Neural cell (in vitro differentiated cells): ENCODE results near the gene CREB3L1. TPM values are rescaled to one million over a fixed set of nuclear protein-coding genes. Genes with fewer than 3 reads are reported as not detected.

Experiments used
- H2AFZ ChIP-seq: fragments of 200-600, 300-800 bp; sonication (generic), shearing (Covaris generic); 2 replicates; pipeline ENCODE4 v1.6.0; 2014; ENCODE audit warnings: low read depth, mild to moderate bottlenecking, antibody characterized with exemption, low read length, moderate library complexity
- H3F3A ChIP-seq: fragments of 200-600 bp; shearing (Covaris generic); 2 replicates; pipeline ENCODE4 v1.6.1; 2016; ENCODE audit warnings: mild to moderate bottlenecking, moderate library complexity, mixed read lengths, antibody characterized with exemption, low read length; ENCODE audit not compliant: insufficient read depth, poor library complexity, severe bottlenecking
- H3K27ac ChIP-seq: fragments of 200-600, 300-800 bp; sonication (generic), shearing (Covaris generic); 2 replicates; pipeline ENCODE4 v1.5.1; 2014; ENCODE audit warnings: mild to moderate bottlenecking, low read length, moderate library complexity
- H3K27me3 ChIP-seq: fragments of 300-800, 200-600 bp; sonication (generic), shearing (Covaris generic); 2 replicates; pipeline ENCODE4 v1.6.0; 2014; ENCODE audit warnings: mild to moderate bottlenecking, low read depth, low read length, moderate library complexity; ENCODE audit not compliant: insufficient read depth
- H3K36me3 ChIP-seq: fragments of 300-800, 200-600 bp; sonication (generic), shearing (Covaris generic); 2 replicates; pipeline ENCODE4 v1.5.1; 2014; ENCODE audit warnings: mild to moderate bottlenecking, antibody characterized with exemption, low read length, moderate library complexity; ENCODE audit not compliant: insufficient read depth
- H3K4me2 ChIP-seq: fragments of 300-800, 200-600 bp; sonication (generic), shearing (Covaris generic); 2 replicates; pipeline ENCODE4 v1.6.0; 2014; ENCODE audit warnings: mild to moderate bottlenecking, low read length
- H3K4me3 ChIP-seq: fragments of 300-800, 200-600 bp; sonication (generic), shearing (Covaris generic); 2 replicates; pipeline ENCODE4 v1.5.1; 2014; ENCODE audit warnings: mild to moderate bottlenecking, low read length, moderate library complexity
- H3K79me2 ChIP-seq: fragments of 200-600 bp; shearing (Covaris generic); replicated peaks from 2 replicates; pipeline ENCODE4 v1.6.0; 2014; ENCODE audit warnings: mild to moderate bottlenecking, low read length, moderate library complexity; ENCODE audit not compliant: insufficient read depth
- H3K9ac ChIP-seq: fragments of 300-800, 200-600 bp; sonication (generic), shearing (Covaris generic); 2 replicates; pipeline ENCODE4 v1.6.1; 2016; ENCODE audit warnings: mild to moderate bottlenecking, low read length, mixed read lengths
- H3K9me2 ChIP-seq: fragments of 200-600 bp; shearing (Covaris generic); 2 replicates; pipeline ENCODE4 v1.6.1; 2016; ENCODE audit warnings: mild to moderate bottlenecking, low read length, mixed read lengths; ENCODE audit not compliant: insufficient read depth
- H3K9me3 ChIP-seq: fragments of 200-600, 300-800 bp; sonication (generic), shearing (Covaris generic); 2 replicates; pipeline ENCODE4 v1.6.1; 2016; ENCODE audit warnings: mild to moderate bottlenecking, mixed run types, low read length, moderate library complexity, mixed read lengths
- H4K20me1 ChIP-seq: fragments of 200-600 bp; shearing (Covaris generic); 2 replicates; pipeline ENCODE4 v1.6.1; 2016; ENCODE audit warnings: mild to moderate bottlenecking, mixed run types; ENCODE audit not compliant: insufficient read depth
- CTCF ChIP-seq: fragments of 450-650 bp; IDR thresholded peaks from 2 replicates; pipeline ENCODE4 v1.5.1; 2014; ENCODE audit warnings: antibody characterized with exemption, mild to moderate bottlenecking, moderate library complexity; ENCODE audit not compliant: poor library complexity, severe bottlenecking
- EP300 ChIP-seq: fragments of 450-650 bp; conservative IDR thresholded peaks from 2 replicates; pipeline ENCODE4 v1.6.1; 2014; ENCODE audit warnings: antibody characterized with exemption, mild to moderate bottlenecking, moderate library complexity; ENCODE audit not compliant: poor library complexity, severe bottlenecking
- EZH2 ChIP-seq: fragments of 200-600, 300-800 bp; shearing (Covaris generic), sonication (generic); IDR thresholded peaks from 2 replicates; pipeline ENCODE4 v1.6.1; 2014; ENCODE audit warnings: antibody characterized with exemption, low read length, borderline replicate concordance, mild to moderate bottlenecking; ENCODE audit not compliant: insufficient read depth, poor library complexity, severe bottlenecking
- MXI1 ChIP-seq: fragments of 450-650 bp; conservative IDR thresholded peaks from 2 replicates; pipeline ENCODE4 v1.6.1; 2014; ENCODE audit warnings: antibody characterized with exemption, mild to moderate bottlenecking; ENCODE audit not compliant: poor library complexity, severe bottlenecking
- POLR2AphosphoS5 ChIP-seq: IDR thresholded peaks from 2 replicates; pipeline ENCODE4 v1.6.1; 2012
- SMC3 ChIP-seq: fragments of 450-650 bp; conservative IDR thresholded peaks from 2 replicates; pipeline ENCODE4 v1.6.1; 2014; ENCODE audit warnings: antibody characterized with exemption, mild to moderate bottlenecking, moderate library complexity; ENCODE audit not compliant: poor library complexity
- TAF1 ChIP-seq: IDR thresholded peaks from 2 replicates; pipeline ENCODE4 v1.6.1; 2012; ENCODE audit warnings: low read depth
- polyA plus RNA-seq: library from polyadenylated mRNA; depleted of rRNA; stranded (reverse); fragments of >200 nt; gene quantifications from 2 replicates; pipeline ENCODE4 v1.2.3, GENCODE V29; 2014
- TF ChIP-seq, protein P1 (sequence below): IDR thresholded peaks from 2 replicates; pipeline ENCODE4 v1.6.1; 2012; ENCODE audit warnings: borderline replicate concordance

The CREB3L1 gene
- polyA plus RNA-seq, 1 donor from 2014 or later, result not detected

DNA sequence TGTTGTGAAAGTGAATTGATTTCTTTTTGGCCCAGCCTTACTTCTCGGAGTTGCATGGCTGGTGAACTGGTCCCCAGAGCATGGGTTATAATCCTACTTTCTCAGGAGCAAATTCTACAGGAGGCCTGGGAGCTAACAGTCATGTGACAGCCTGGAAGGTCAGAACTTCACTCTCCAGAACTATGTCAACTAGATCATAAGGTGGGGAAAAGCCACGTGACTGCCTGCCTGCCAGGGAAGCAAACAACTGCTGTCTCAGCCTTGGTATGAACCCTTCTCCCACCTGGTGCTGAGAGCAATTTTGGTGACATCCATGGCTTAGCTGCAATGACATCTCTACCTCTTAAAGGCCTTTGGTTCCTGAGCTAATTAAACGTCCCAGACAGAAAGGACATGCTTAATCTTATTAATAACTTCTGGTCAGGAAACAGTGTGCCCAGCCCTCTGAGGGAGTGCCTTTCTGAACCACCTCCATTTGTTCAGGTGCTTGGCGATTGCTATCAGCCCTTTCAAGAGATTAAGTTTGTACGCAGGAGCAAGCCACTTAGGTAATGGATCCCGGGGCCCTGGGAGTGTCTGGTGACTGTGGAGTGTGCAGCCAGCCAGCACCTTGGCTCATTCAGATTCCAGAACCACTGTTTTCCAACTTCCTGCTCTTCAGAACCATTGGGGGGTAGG is 1.4 kb upstream of the CREB3L1 start:
- Histone ChIP-seq H3K4me2 (no peak overlapping the region), H2AFZ (no peak overlapping the region), H3F3A (no peaks in the 10 kb centered on the region), H3K27me3 (peaks cover 30% of the 10 kb centered on the region), H4K20me1 (no peaks in the 10 kb centered on the region), H3K9me2 (no peaks in the 10 kb centered on the region), H3K36me3 (no peaks in the 10 kb centered on the region), H3K9me3 (no peaks in the 10 kb centered on the region), H3K27ac (no peak overlapping the region), H3K4me3 (no peak overlapping the region), H3K79me2 (no peaks in the 10 kb centered on the region), H3K9ac (no peak overlapping the region)
- TF ChIP-seq, protein P1, sequence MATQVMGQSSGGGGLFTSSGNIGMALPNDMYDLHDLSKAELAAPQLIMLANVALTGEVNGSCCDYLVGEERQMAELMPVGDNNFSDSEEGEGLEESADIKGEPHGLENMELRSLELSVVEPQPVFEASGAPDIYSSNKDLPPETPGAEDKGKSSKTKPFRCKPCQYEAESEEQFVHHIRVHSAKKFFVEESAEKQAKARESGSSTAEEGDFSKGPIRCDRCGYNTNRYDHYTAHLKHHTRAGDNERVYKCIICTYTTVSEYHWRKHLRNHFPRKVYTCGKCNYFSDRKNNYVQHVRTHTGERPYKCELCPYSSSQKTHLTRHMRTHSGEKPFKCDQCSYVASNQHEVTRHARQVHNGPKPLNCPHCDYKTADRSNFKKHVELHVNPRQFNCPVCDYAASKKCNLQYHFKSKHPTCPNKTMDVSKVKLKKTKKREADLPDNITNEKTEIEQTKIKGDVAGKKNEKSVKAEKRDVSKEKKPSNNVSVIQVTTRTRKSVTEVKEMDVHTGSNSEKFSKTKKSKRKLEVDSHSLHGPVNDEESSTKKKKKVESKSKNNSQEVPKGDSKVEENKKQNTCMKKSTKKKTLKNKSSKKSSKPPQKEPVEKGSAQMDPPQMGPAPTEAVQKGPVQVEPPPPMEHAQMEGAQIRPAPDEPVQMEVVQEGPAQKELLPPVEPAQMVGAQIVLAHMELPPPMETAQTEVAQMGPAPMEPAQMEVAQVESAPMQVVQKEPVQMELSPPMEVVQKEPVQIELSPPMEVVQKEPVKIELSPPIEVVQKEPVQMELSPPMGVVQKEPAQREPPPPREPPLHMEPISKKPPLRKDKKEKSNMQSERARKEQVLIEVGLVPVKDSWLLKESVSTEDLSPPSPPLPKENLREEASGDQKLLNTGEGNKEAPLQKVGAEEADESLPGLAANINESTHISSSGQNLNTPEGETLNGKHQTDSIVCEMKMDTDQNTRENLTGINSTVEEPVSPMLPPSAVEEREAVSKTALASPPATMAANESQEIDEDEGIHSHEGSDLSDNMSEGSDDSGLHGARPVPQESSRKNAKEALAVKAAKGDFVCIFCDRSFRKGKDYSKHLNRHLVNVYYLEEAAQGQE, result no peak
- TF ChIP-seq MXI1 (no peak), SMC3 (no peak), POLR2AphosphoS5 (no peak), EP300 (no peak)

- Histone ChIP-seq H4K20me1 (no peaks in the 10 kb centered on the region), H3K79me2 (no peaks in the 10 kb centered on the region), H3F3A (no peaks in the 10 kb centered on the region), H2AFZ (no peak overlapping the region), H3K9me3 (no peaks in the 10 kb centered on the region), H3K27ac (no peak overlapping the region), H3K9me2 (no peaks in the 10 kb centered on the region), H3K27me3 (peaks cover 30% of the 10 kb centered on the region), H3K9ac (peak overlapping the region; percentile 36), H3K4me2 (peak overlapping the region; percentile 45), H3K4me3 (peak overlapping the region; percentile 68), H3K36me3 (no peaks in the 10 kb centered on the region)
- TF ChIP-seq MXI1 (no peak), EP300 (no peak), CTCF (no peak), POLR2AphosphoS5 (no peak)
Measured at GRCh38 chr11:46277313-46277621, 195 bp upstream of the CREB3L1 start.

DNA sequence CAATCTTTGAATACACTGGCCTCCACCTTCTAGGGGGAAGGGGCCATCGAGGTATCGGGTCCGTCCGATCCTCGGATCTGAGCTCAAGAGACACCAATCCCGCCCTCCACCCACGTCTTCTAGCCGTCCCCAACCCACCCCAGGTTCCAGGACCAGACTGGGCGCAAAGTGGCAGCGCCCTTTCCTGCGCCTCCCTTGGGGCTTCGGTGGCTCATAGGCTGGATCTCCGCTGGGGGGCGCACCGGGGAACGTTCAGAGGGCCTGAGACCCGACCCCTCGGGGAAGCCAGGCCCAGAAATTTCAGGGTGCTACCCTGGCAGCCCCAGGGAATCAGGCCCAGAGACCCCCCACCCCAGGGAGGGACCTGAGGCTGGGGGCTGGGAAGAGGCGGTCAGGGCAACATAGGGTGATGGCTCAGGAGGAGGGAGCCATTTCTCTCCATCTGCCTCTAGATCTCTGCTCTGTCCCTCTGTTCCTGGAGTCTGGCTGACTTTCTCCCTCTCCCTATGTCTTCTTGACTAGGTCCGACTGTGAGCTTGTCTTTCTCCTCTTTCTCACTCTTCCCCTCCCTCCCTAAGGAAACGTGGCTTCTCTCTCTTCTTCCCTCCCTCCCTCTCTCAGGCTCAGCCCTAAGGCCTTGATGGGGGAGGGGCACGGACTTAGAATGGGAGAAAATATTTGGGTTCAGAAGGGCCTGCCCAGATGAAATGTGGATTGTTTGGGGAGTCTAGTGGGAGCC is 1.1 kb downstream of the CREB3L1 start:
- Histone ChIP-seq H4K20me1 (no peaks in the 10 kb centered on the region), H3K36me3 (no peaks in the 10 kb centered on the region), H3K79me2 (no peaks in the 10 kb centered on the region), H3K9me2 (no peaks in the 10 kb centered on the region), H3K9ac (no peak overlapping the region), H3K4me3 (peak overlapping the region; percentile 68), H3K9me3 (no peaks in the 10 kb centered on the region), H3F3A (no peaks in the 10 kb centered on the region), H3K4me2 (no peak overlapping the region), H2AFZ (no peak overlapping the region), H3K27ac (no peak overlapping the region), H3K27me3 (peaks cover 30% of the 10 kb centered on the region)
- TF ChIP-seq CTCF, result peak; percentile 42
- TF ChIP-seq POLR2AphosphoS5, result no peak
- no peak for TF ChIP-seq TAF1
- TF ChIP-seq EZH2, result no peak
- TF ChIP-seq MXI1, result no peak
- TF ChIP-seq SMC3, result no peak
